SK-N-SH (cell line): Measurements from ENCODE around the gene USP14. TPM values are rescaled to one million over a fixed set of nuclear protein-coding genes. Genes with fewer than 3 reads are reported as not detected.
"Not testable (repeated sequence)": the region's sequence is repeated elsewhere in the genome, so short reads cannot be mapped to it uniquely, and the experiment has no call there.

ENCODE experiments used
- CTCF ChIA-PET: fragments of 300-600, 350-600 bp; formaldehyde crosslinking; extraction: SDS; loops from one replicate; lab custom pipeline; 2021; lab: Yijun Ruan, JAX
- POLR2A ChIA-PET: fragments of 350-600 bp; sonication (Branson Sonifier 250); formaldehyde crosslinking; extraction: SDS; loops from one replicate; lab custom pipeline; 2020; ENCODE audit warnings: antibody characterized with exemption, inconsistent platforms; lab: Yijun Ruan, JAX
- DNase-seq: peaks from one replicate; pipeline ENCODE4 v3.0.0; 2012
- H2AFZ ChIP-seq: fragments of 200-600 bp; sonication (generic); 2 replicates; pipeline ENCODE4 v1.8.1; 2016; ENCODE audit warnings: antibody characterized with exemption, mild to moderate bottlenecking, low read depth
- H3F3A ChIP-seq: fragments of 200-600 bp; sonication (generic); replicated peaks from 2 replicates; pipeline ENCODE3; 2016; ENCODE audit warnings: antibody characterized with exemption, mild to moderate bottlenecking; ENCODE audit not compliant: insufficient read depth
- H3K27ac ChIP-seq, 2 experiments: fragments of 200-500 bp in 1 of 2; fragments of 200-600 bp in 1 of 2; sonication (Bioruptor generic) in 1 of 2; sonication (generic), shearing (Covaris generic) in 1 of 2; 2 replicates each; pipeline versions ENCODE4 v1.5.1 to v1.6.1; 2014 to 2016; ENCODE audit warnings: low read depth in 2 of 2, inconsistent platforms in 1 of 2, low read length in 1 of 2, mild to moderate bottlenecking in 1 of 2, mixed read lengths in 1 of 2
- H3K27me3 ChIP-seq: fragments of 200-600 bp; sonication (generic), shearing (Covaris generic); 2 replicates; pipeline ENCODE4 v1.6.1; 2016; ENCODE audit warnings: mixed run types; ENCODE audit not compliant: insufficient read depth
- H3K36me3 ChIP-seq, 2 experiments: fragments of 200-500 bp in 1 of 2; fragments of 200-600 bp in 1 of 2; sonication (Bioruptor generic) in 1 of 2; sonication (generic) in 1 of 2; replicated peaks in 1 of 2; 2 replicates each; pipeline versions ENCODE3 to v1.5.1; 2014 to 2016; ENCODE audit warnings: low read length in 1 of 2, mild to moderate bottlenecking in 1 of 2; ENCODE audit not compliant: insufficient read depth in 2 of 2, control insufficient read depth in 1 of 2
- H3K4me1 ChIP-seq, 2 experiments: fragments of 200-500 bp in 1 of 2; fragments of 200-600 bp in 1 of 2; sonication (Bioruptor generic) in 1 of 2; sonication (generic), shearing (Covaris generic) in 1 of 2; 2 replicates each; pipeline versions ENCODE4 v1.5.1 to v1.6.1; 2014 to 2016; ENCODE audit warnings: low read depth in 1 of 2, low read length in 1 of 2, mixed run types in 1 of 2; ENCODE audit not compliant: insufficient read depth in 2 of 2, control insufficient read depth in 1 of 2
- H3K4me2 ChIP-seq: fragments of 200-600 bp; sonication (generic), shearing (Covaris generic); 2 replicates; pipeline ENCODE4 v1.6.1; 2017; ENCODE audit warnings: mixed run types
- H3K4me3 ChIP-seq, 2 experiments: fragments of 200-500 bp in 1 of 2; fragments of 200-600 bp in 1 of 2; sonication (Bioruptor generic) in 1 of 2; sonication (generic), shearing (Covaris generic) in 1 of 2; 2 replicates each; pipeline versions ENCODE4 v1.5.1 to v1.8.1; 2014 to 2016; ENCODE audit warnings: low read depth in 2 of 2, inconsistent platforms in 1 of 2, low read length in 1 of 2, mild to moderate bottlenecking in 1 of 2, mixed read lengths in 1 of 2, moderate library complexity in 1 of 2
- H3K79me2 ChIP-seq: fragments of 200-600 bp; sonication (generic); 2 replicates; pipeline ENCODE4 v1.8.1; 2017; ENCODE audit warnings: mild to moderate bottlenecking; ENCODE audit not compliant: insufficient read depth
- H3K9ac ChIP-seq: fragments of 200-600 bp; sonication (generic); 2 replicates; pipeline ENCODE4 v1.6.1; 2017; ENCODE audit warnings: mixed run types
- H3K9me2 ChIP-seq: fragments of 200-600 bp; sonication (generic); 2 replicates; pipeline ENCODE4 v1.6.1; 2017; ENCODE audit warnings: mixed run types
- H3K9me3 ChIP-seq: fragments of 200-600 bp; sonication (generic); 2 replicates; pipeline ENCODE4 v1.6.1; 2017; ENCODE audit warnings: mixed run types, mild to moderate bottlenecking, moderate library complexity
- H4K20me1 ChIP-seq: fragments of 200-600 bp; sonication (generic); 2 replicates; pipeline ENCODE4 v1.6.1; 2017; ENCODE audit warnings: mild to moderate bottlenecking, mixed run types; ENCODE audit not compliant: insufficient read depth
- ELF1 ChIP-seq: IDR thresholded peaks from 2 replicates; pipeline ENCODE4 v1.4.0; 2012
- JUND ChIP-seq: IDR thresholded peaks from 2 replicates; pipeline ENCODE4 v1.4.0; 2012
- NRF1 ChIP-seq: IDR thresholded peaks from 2 replicates; pipeline ENCODE4 v1.6.1; 2012; ENCODE audit warnings: low read depth, mild to moderate bottlenecking, low read length
- POLR2AphosphoS5 ChIP-seq: IDR thresholded peaks from 2 replicates; pipeline ENCODE4 v1.6.1; 2012; ENCODE audit warnings: low read depth, low read length
- RFX5 ChIP-seq: IDR thresholded peaks from 2 replicates; pipeline ENCODE4 v1.6.1; 2012; ENCODE audit warnings: mild to moderate bottlenecking, improper control_type of control experiment, low read length
- RXRA ChIP-seq: IDR thresholded peaks from 2 replicates; pipeline ENCODE4 v1.4.0; 2012; ENCODE audit warnings: low read depth, mild to moderate bottlenecking, borderline replicate concordance
- TAF1 ChIP-seq: IDR thresholded peaks from 2 replicates; pipeline ENCODE4 v1.6.1; 2012; ENCODE audit warnings: low read depth, mild to moderate bottlenecking, low read length, moderate library complexity, borderline replicate concordance
- YY1 ChIP-seq: IDR thresholded peaks from 2 replicates; pipeline ENCODE4 v1.4.0; 2012; ENCODE audit warnings: low read depth, mild to moderate bottlenecking
- WGBS: methylation state at CpG from one replicate; pipeline ENCODE4 v1.1.6; 2017; ENCODE audit warnings: low lambda C conversion rate; 5-methylcytosine and 5-hydroxymethylcytosine counted together
- polyA plus RNA-seq, 3 experiments: library from polyadenylated mRNA; depleted of rRNA; stranded (reverse); fragments of >200 nt; gene quantifications; 2 replicates each; pipeline ENCODE4 v1.2.3, GENCODE V29; 2012
- TF ChIP-seq, protein P1 (sequence below): IDR thresholded peaks from 2 replicates; pipeline ENCODE4; 2012

The USP14 gene
- polyA plus RNA-seq, 1 of the 3 experiments (the other 2 are of a cell fraction): 22.0 TPM

- Histone ChIP-seq H3K9ac (no peak overlapping the region), H3K36me3 (no peaks in the 10 kb centered on the region), H3K79me2 (no peaks in the 10 kb centered on the region), H3K4me1 (no peaks in the 10 kb centered on the region), H4K20me1 (no peaks in the 10 kb centered on the region), H2AFZ (no peak overlapping the region), H3K4me3 (no peak overlapping the region), H3K9me2 (no peaks in the 10 kb centered on the region), H3K4me2 (no peak overlapping the region), H3K27me3 (no peaks in the 10 kb centered on the region), H3K27ac (no peak overlapping the region), H3F3A (no peaks in the 10 kb centered on the region), H3K9me3 (no peaks in the 10 kb centered on the region)
- CTCF ChIA-PET: no interaction called here
- no peak for DNase-seq
- 54% methylated on average over 5 of the region's 5 CpGs for WGBS
- no peak for TF ChIP-seq RFX5
- no peak for TF ChIP-seq ELF1
- TF ChIP-seq YY1: no peak
- TF ChIP-seq JUND: no peak
- TF ChIP-seq, protein P1, sequence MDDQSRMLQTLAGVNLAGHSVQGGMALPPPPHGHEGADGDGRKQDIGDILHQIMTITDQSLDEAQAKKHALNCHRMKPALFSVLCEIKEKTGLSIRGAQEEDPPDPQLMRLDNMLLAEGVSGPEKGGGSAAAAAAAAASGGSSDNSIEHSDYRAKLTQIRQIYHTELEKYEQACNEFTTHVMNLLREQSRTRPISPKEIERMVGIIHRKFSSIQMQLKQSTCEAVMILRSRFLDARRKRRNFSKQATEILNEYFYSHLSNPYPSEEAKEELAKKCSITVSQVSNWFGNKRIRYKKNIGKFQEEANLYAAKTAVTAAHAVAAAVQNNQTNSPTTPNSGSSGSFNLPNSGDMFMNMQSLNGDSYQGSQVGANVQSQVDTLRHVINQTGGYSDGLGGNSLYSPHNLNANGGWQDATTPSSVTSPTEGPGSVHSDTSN: no peak
- POLR2A ChIA-PET: no interaction called here
These were observed 21.0 kb upstream of the USP14 start for GRCh38 chr18:137327-137726.

DNA sequence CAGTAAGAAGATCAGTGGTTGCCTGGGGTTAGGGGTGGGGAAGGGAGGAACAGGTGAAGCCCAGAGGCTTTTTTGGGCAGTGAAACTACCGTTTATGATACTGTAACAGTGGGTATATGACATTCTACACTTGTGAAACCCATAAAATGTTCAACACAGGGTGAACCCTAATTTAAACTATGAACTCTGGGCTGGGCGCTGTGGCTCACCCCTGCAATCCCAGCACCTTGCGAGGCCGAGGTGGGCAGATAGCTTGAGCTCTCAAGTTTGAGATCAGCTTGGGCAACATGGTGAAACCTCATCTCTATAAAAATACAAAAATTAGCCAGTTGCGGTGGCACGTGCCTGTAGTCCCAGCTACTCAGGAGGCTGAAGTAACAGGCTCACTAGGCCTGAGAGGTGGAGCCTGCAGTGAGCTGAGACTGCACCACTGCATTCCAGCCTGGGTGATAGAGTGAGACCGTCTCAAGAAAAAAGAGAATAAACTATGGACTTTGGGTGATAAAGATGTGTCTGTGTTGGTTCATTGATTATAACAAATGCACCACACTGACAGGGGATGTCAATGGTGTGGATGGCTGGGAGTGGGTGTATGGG lies 17.6 kb upstream of the USP14 start:
- Histone ChIP-seq H3F3A (no peaks in the 10 kb centered on the region), H3K9me3 (no peaks in the 10 kb centered on the region), H2AFZ (no peak overlapping the region), H4K20me1 (no peaks in the 10 kb centered on the region), H3K4me1 (no peaks in the 10 kb centered on the region), H3K27ac (no peak overlapping the region), H3K9me2 (no peaks in the 10 kb centered on the region), H3K9ac (no peak overlapping the region), H3K27me3 (no peaks in the 10 kb centered on the region), H3K4me3 (no peak overlapping the region), H3K4me2 (no peak overlapping the region), H3K79me2 (no peaks in the 10 kb centered on the region), H3K36me3 (no peaks in the 10 kb centered on the region)
- no peak for DNase-seq
- POLR2A ChIA-PET: no interaction called here
- CTCF ChIA-PET: no interaction called here
- 63% methylated on average over 7 of the region's 7 CpGs for WGBS
- no peak for TF ChIP-seq POLR2AphosphoS5
- TF ChIP-seq JUND: no peak
- TF ChIP-seq TAF1: no peak
- no peak for TF ChIP-seq RXRA
- no peak for TF ChIP-seq NRF1

DNA sequence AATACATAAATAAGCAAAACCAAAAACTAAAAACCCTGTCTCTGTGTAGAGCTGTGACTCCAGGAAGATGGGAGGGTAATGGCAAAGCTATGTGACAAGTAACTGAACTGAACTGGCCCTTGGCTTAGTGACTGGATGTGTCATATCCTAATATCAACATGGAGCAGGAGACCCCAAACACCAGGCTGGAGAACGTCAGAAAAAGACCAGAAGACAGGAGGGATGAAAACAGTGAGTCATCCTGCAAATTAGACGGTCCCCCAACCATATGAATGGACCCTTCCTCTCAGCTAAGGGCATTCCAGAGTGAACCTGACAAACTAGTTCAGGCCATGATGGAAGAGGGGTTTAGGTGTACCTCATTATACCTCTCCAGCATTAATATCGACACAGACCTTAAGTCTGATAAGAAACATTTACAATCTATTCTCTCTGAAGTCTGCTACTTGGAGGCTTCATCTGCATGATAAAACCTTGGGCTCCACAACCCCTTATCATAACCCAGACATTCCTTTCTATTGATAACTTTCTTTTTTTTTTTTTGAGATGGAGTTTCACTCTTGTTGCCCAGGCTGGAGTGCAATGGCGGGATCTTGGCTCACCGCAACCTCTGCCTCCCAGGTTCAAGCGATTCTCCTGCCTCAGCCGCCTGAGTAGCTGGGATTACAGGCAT lies 15.6 kb upstream of the USP14 start:
- CTCF ChIA-PET: not testable (repeated sequence)

More for the DNA sequence above, 15.6 kb upstream of the USP14 start:
- H3K9me2 ChIP-seq, H3K4me3 ChIP-seq, H3K79me2 ChIP-seq, H4K20me1 ChIP-seq, DNase-seq, H3K4me1 ChIP-seq, H3K9me3 ChIP-seq, H3K9ac ChIP-seq, H3K27ac ChIP-seq, H3K36me3 ChIP-seq, H3K4me2 ChIP-seq, H3F3A ChIP-seq, H3K27me3 ChIP-seq, POLR2A ChIA-PET, H2AFZ ChIP-seq: not testable (repeated sequence)
- WGBS: 47% methylated on average over 7 of the region's 7 CpGs
